GM12878 (cell line): ENCODE results near the gene PABPC1L. TPM values are rescaled to one million over a fixed set of nuclear protein-coding genes. Genes with fewer than 3 reads are reported as not detected.

Source experiments
- ATAC-seq: fragments of 200-7000 bp; cut with Tn5 transposase; 3 replicates; pipeline ENCODE4 v1.9.1; 2020; ENCODE audit warnings: mild to moderate bottlenecking, moderate library complexity
- BruUV-seq: library from RNA; stranded (reverse); fragments of 400-500 nt; replicated peaks from 2 replicates; lab custom pipeline; 2021; lab: Mats Ljungman, UMichigan
- CTCF ChIA-PET: fragments of 300-600 bp; sonication (Branson Sonifier 250); formaldehyde crosslinking; extraction: SDS; loops from one replicate; lab custom pipeline; 2021; ENCODE audit warnings: inconsistent platforms; lab: Yijun Ruan, JAX
- POLR2A ChIA-PET: fragments of 350-600 bp; formaldehyde crosslinking; extraction: SDS; loops from one replicate; lab custom pipeline; 2021; ENCODE audit warnings: inconsistent platforms; lab: Charles Lee
- RAD21 ChIA-PET: fragments of 300-600 bp; sonication (Branson Sonifier 250); formaldehyde crosslinking; loops from one replicate; lab custom pipeline; 2023; ENCODE audit warnings: antibody characterized with exemption; ENCODE audit not compliant: unreplicated experiment; lab: Charles Lee
- SMC1A ChIA-PET: fragments of 300-600 bp; sonication (Branson Sonifier 250); formaldehyde crosslinking; loops from one replicate; lab custom pipeline; 2023; ENCODE audit not compliant: unreplicated experiment, uncharacterized antibody; lab: Charles Lee
- DNase-seq: peaks from one replicate; pipeline ENCODE4 v3.0.0-alpha.2; 2011; ENCODE audit warnings: low read depth, low spot score
- FAIRE-seq: peaks from 3 replicates; lab custom pipeline; 2011; peaks lifted over from hg19 to GRCh38; lab: Jason Lieb, UNC
- H2AFZ ChIP-seq: 2 replicates; pipeline ENCODE4 v1.6.0; 2011; ENCODE audit warnings: low read depth, low read length, control low read depth; ENCODE audit not compliant: control insufficient read depth
- H3K27ac ChIP-seq: 2 replicates; pipeline ENCODE4 v1.5.1; 2011; ENCODE audit warnings: control low read depth; ENCODE audit not compliant: control insufficient read depth, insufficient read depth
- H3K27me3 ChIP-seq, 2 experiments: replicated peaks in 1 of 2; 2 replicates each; pipeline versions ENCODE4 v1.6.0 to v1.6.1; 2011; ENCODE audit warnings: low read length in 1 of 2; ENCODE audit not compliant: control insufficient read depth in 2 of 2, insufficient read depth in 2 of 2
- H3K36me3 ChIP-seq, 2 experiments: 2 replicates each; pipeline ENCODE4 v1.5.1; 2011; ENCODE audit warnings: low read length in 1 of 2; ENCODE audit not compliant: control insufficient read depth in 2 of 2, insufficient read depth in 2 of 2
- H3K4me1 ChIP-seq: 2 replicates; pipeline ENCODE4 v1.6.1; 2011; ENCODE audit warnings: mild to moderate bottlenecking, low read length, moderate library complexity, mixed read lengths; ENCODE audit not compliant: control insufficient read depth, insufficient read depth
- H3K4me2 ChIP-seq: 2 replicates; pipeline ENCODE4 v1.6.0; 2011; ENCODE audit warnings: control low read depth; ENCODE audit not compliant: control insufficient read depth, insufficient read depth
- H3K4me3 ChIP-seq: fragments of 200-600 bp; sonication (generic); 2 replicates; pipeline ENCODE4 v1.5.1; 2016
- H3K79me2 ChIP-seq: 2 replicates; pipeline ENCODE4 v1.6.0; 2011; ENCODE audit warnings: low read length; ENCODE audit not compliant: control insufficient read depth, insufficient read depth
- H3K9ac ChIP-seq: 2 replicates; pipeline ENCODE4 v1.8.0; 2011; ENCODE audit warnings: low read length, control low read depth, mixed read lengths; ENCODE audit not compliant: control insufficient read depth, insufficient read depth
- H3K9me3 ChIP-seq: replicated peaks from 3 replicates; pipeline ENCODE4 v1.5.1; 2011; ENCODE audit warnings: mild to moderate bottlenecking, low read length; ENCODE audit not compliant: control insufficient read depth, insufficient read depth
- H4K20me1 ChIP-seq: 2 replicates; pipeline ENCODE4 v1.6.0; 2011; ENCODE audit not compliant: control insufficient read depth, insufficient read depth
- EED ChIP-seq: sonication (generic); IDR thresholded peaks from 2 replicates; pipeline ENCODE4 v1.6.1; 2016; ENCODE audit warnings: antibody characterized with exemption, low read depth
- IKZF2 ChIP-seq, 2 experiments: fragments of 450-650 bp; IDR thresholded peaks; 2 replicates each; pipeline ENCODE4 v1.6.1; 2017; ENCODE audit warnings: mild to moderate bottlenecking in 2 of 2, moderate library complexity in 2 of 2
- SREBF2 ChIP-seq: IDR thresholded peaks from 2 replicates; pipeline ENCODE4 v1.6.1; 2012; ENCODE audit warnings: mild to moderate bottlenecking, low read length
- TBL1XR1 ChIP-seq: IDR thresholded peaks from 2 replicates; pipeline ENCODE4 v1.6.1; 2012; ENCODE audit warnings: low read depth, low read length, improper control_type of control experiment
- TCF7 ChIP-seq: IDR thresholded peaks from 2 replicates; pipeline ENCODE4 v1.6.1; 2014; ENCODE audit warnings: antibody characterized with exemption, borderline replicate concordance
- WGBS: methylation state at CpG from one replicate; pipeline ENCODE4 v1.1.6; 2016; ENCODE audit warnings: low lambda C conversion rate; ENCODE audit not compliant: insufficient replicate concordance, insufficient coverage; ENCODE audit errors: missing lambda C conversion rate; 5-methylcytosine and 5-hydroxymethylcytosine counted together
- in situ Hi-C: fragments of 300-500 bp; cut with MboI; formaldehyde crosslinking; loops from 9 replicates; pipeline ENCODE4 v1.14.3; 2018; ENCODE audit warnings: mixed read lengths
- intact Hi-C: fragments of 100-400 bp; cut with micrococcal nuclease; formaldehyde crosslinking; loops from one replicate; pipeline ENCODE4 v1.14.2; 2022; ENCODE audit not compliant: unreplicated experiment
- polyA plus RNA-seq, 11 experiments: library from polyadenylated mRNA; depleted of rRNA in 4 of 11; unstranded in 6 of 11; stranded (reverse) in 5 of 11; fragments of >200 nt; fragmentation: Nextera tagmentation in 4 of 11; fragmentation: Illumina TruSeq in 1 of 11; extraction: Ambion mirVana in 4 of 11; extraction: Trizol in 1 of 11; gene quantifications; 1 replicate in 1 of 11; 2 replicates in 10 of 11; pipeline versions ENCODE4 v1.2.1 to v1.2.3, GENCODE V29; 2011 to 2016; ENCODE audit warnings: inconsistent platforms in 2 of 11, missing spikeins in 2 of 11, low read depth in 1 of 11
- total RNA-seq, 4 experiments: library from RNA; depleted of rRNA in 3 of 4; stranded (reverse); fragments of >200 nt in 3 of 4; fragmentation: Illumina TruSeq in 1 of 4; extraction: Trizol in 1 of 4; gene quantifications; 2 replicates each; pipeline versions ENCODE4 v1.2.1 to v1.2.3, GENCODE V29; 2013 to 2021
- TF ChIP-seq, protein P1 (sequence below): fragments of 450-650 bp; IDR thresholded peaks from 2 replicates; pipeline ENCODE4 v1.6.1; 2017; ENCODE audit warnings: mild to moderate bottlenecking, moderate library complexity
- TF ChIP-seq, protein P2 (sequence below): fragments of 450-650 bp; IDR thresholded peaks from 2 replicates; pipeline ENCODE4 v1.6.1; 2017; ENCODE audit warnings: mild to moderate bottlenecking, low read depth, inconsistent platforms; ENCODE audit not compliant: poor library complexity, severe bottlenecking

Gene PABPC1L
- total and polyA plus RNA-seq, 10 of the 15 experiments (the other 5 are each of a cell fraction or from before 2014, with no cell fraction given), result 6.1 to 66.8 (median 11.9) TPM

DNA sequence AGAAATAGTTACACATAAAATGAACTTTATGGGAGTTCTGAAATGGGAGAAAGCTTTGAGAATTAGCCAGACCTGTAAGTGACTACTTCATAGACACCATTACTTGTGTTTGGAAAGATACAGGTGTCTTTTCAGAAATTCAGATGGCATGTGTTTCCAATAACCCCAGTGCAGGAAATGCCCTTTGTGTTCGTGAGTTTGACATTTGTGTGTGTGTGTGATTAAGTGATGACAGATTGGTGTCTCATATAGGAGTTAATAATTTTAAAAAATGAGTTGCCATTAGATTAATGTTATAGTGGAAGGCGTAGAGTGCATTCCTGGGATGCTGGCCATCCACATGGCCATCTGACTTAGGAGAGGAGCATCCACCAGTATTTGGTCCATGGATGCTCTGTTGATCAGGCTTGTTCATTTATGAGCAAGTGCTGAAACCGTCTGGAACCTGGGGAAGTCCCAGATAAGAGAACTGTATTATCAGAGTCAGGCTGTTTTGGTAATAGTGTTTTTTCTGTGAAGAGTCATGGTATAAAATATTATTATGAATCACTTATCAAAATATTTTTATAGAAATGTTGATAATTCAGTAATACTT is 59.5 kb downstream of the PABPC1L start:
- Histone ChIP-seq H3K79me2 (peaks cover 84% of the 10 kb centered on the region), H3K9me3 (no peaks in the 10 kb centered on the region), H4K20me1 (no peaks in the 10 kb centered on the region), H3K4me1 (peaks cover 3% of the 10 kb centered on the region), H3K27me3 (no peaks in the 10 kb centered on the region), H3K27ac (peak overlapping the region; percentile 95), H2AFZ (no peak overlapping the region), H3K36me3 (peaks cover 2 to 12% of the 10 kb centered on the region in 2 experiments; a peak in 3 of 4 replicates), H3K9ac (peak overlapping the region; percentile 46), H3K4me3 (peak overlapping the region; percentile 95), H3K4me2 (peak overlapping the region; percentile 97)
- FAIRE-seq (no peak), DNase-seq (no peak), ATAC-seq (peak; percentile 39)
- intact Hi-C loops, result no loop called here
- POLR2A ChIA-PET, result interaction anchor here (5.7 kb wide), 1 partner anchor 9 kb away, joined by 48 read pairs; no protein-coding TSS in a partner anchor
- RAD21 ChIA-PET, result interaction anchor here (3.2 to 3.8 kb wide), 2 partner anchors 9 to 21 kb away, joined by 10 to 24 read pairs; no protein-coding TSS in a partner anchor
- CTCF ChIA-PET, result interaction anchor here (1.5 to 3.0 kb wide), 2 partner anchors 9 to 42 kb away, joined by 5 to 7 read pairs; no protein-coding TSS in a partner anchor
- no TSS peak for BruUV-seq
- in situ Hi-C loops, result no loop called here
- TF ChIP-seq IKZF2 (IDR thresholded peaks at IDR 0.05) (peak in 1 of 2 experiments; percentile 14; a peak in 1 of 4 replicates), SREBF2 (no peak), TBL1XR1 (0 out of 2 replicates have a peak, but pooled peaks have one; percentile 23), TCF7 (0 out of 2 replicates have a peak, but pooled peaks have one; percentile 27), EED (peak; percentile 73)
- TF ChIP-seq, protein P1, sequence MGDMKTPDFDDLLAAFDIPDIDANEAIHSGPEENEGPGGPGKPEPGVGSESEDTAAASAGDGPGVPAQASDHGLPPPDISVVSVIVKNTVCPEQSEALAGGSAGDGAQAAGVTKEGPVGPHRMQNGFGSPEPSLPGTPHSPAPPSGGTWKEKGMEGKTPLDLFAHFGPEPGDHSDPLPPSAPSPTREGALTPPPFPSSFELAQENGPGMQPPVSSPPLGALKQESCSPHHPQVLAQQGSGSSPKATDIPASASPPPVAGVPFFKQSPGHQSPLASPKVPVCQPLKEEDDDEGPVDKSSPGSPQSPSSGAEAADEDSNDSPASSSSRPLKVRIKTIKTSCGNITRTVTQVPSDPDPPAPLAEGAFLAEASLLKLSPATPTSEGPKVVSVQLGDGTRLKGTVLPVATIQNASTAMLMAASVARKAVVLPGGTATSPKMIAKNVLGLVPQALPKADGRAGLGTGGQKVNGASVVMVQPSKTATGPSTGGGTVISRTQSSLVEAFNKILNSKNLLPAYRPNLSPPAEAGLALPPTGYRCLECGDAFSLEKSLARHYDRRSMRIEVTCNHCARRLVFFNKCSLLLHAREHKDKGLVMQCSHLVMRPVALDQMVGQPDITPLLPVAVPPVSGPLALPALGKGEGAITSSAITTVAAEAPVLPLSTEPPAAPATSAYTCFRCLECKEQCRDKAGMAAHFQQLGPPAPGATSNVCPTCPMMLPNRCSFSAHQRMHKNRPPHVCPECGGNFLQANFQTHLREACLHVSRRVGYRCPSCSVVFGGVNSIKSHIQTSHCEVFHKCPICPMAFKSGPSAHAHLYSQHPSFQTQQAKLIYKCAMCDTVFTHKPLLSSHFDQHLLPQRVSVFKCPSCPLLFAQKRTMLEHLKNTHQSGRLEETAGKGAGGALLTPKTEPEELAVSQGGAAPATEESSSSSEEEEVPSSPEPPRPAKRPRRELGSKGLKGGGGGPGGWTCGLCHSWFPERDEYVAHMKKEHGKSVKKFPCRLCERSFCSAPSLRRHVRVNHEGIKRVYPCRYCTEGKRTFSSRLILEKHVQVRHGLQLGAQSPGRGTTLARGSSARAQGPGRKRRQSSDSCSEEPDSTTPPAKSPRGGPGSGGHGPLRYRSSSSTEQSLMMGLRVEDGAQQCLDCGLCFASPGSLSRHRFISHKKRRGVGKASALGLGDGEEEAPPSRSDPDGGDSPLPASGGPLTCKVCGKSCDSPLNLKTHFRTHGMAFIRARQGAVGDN, result no peak
- TF ChIP-seq, protein P2, sequence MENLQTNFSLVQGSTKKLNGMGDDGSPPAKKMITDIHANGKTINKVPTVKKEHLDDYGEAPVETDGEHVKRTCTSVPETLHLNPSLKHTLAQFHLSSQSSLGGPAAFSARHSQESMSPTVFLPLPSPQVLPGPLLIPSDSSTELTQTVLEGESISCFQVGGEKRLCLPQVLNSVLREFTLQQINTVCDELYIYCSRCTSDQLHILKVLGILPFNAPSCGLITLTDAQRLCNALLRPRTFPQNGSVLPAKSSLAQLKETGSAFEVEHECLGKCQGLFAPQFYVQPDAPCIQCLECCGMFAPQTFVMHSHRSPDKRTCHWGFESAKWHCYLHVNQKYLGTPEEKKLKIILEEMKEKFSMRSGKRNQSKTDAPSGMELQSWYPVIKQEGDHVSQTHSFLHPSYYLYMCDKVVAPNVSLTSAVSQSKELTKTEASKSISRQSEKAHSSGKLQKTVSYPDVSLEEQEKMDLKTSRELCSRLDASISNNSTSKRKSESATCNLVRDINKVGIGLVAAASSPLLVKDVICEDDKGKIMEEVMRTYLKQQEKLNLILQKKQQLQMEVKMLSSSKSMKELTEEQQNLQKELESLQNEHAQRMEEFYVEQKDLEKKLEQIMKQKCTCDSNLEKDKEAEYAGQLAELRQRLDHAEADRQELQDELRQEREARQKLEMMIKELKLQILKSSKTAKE, result peak; percentile 17
- WGBS, result 7% methylated on average over 3 of the region's 3 CpGs
- SMC1A ChIA-PET, result interaction anchor here (0.9 to 3.1 kb wide), 3 partner anchors 9 to 27 kb away, joined by 3 to 18 read pairs (median 3); no protein-coding TSS in a partner anchor
